HG03103 (cell line): ENCODE data around the gene KCNMA1.

ENCODE experiments used
- ATAC-seq: cut with Tn5 transposase; IDR thresholded peaks from one replicate; pipeline ENCODE4 v1.9.1; 2021; ENCODE audit warnings: low read depth; ENCODE audit not compliant: unreplicated experiment

The KCNMA1 gene

GRCh38 chr10:77296534-77297392, 340.8 kb downstream of the KCNMA1 start:
- no peak for ATAC-seq

- no peak for ATAC-seq
These were observed 343.8 kb downstream of the KCNMA1 start for GRCh38 chr10:77293773-77294172.

GRCh38 chr10:77293347-77293746, 344.3 kb downstream of the KCNMA1 start:
- no peak for ATAC-seq

GRCh38 chr10:77291596-77292505, 345.8 kb downstream of the KCNMA1 start:
- ATAC-seq, result no peak

- ATAC-seq, result no peak
These were observed 347.0 kb downstream of the KCNMA1 start for GRCh38 chr10:77290528-77291155.

- no peak for ATAC-seq
These were observed 347.8 kb downstream of the KCNMA1 start for GRCh38 chr10:77289790-77290189.

GRCh38 chr10:77289027-77289501, 348.5 kb downstream of the KCNMA1 start:
- ATAC-seq, result no peak

- ATAC-seq, result no peak
These were observed 349.9 kb downstream of the KCNMA1 start for GRCh38 chr10:77287647-77288120.

GRCh38 chr10:77286531-77287508, 350.8 kb downstream of the KCNMA1 start:
- ATAC-seq, result no peak

GRCh38 chr10:77285529-77286182, 352.0 kb downstream of the KCNMA1 start:
- no peak for ATAC-seq

GRCh38 chr10:77284797-77285196, 352.8 kb downstream of the KCNMA1 start:
- no peak for ATAC-seq

- no peak for ATAC-seq
These were observed 354.3 kb downstream of the KCNMA1 start for GRCh38 chr10:77283326-77283725.

GRCh38 chr10:77282163-77282562, 355.4 kb downstream of the KCNMA1 start:
- no peak for ATAC-seq

GRCh38 chr10:77281719-77282118, 355.9 kb downstream of the KCNMA1 start:
- ATAC-seq, result no peak

- no peak for ATAC-seq
These were observed 358.4 kb downstream of the KCNMA1 start for GRCh38 chr10:77279207-77279606.

GRCh38 chr10:77274046-77274795, 363.4 kb downstream of the KCNMA1 start:
- no peak for ATAC-seq

- no peak for ATAC-seq
These were observed 368.4 kb downstream of the KCNMA1 start for GRCh38 chr10:77269163-77269562.

- no peak for ATAC-seq
These were observed 368.9 kb downstream of the KCNMA1 start for GRCh38 chr10:77268721-77269120.
